Measurements from ENCODE around the gene NANS.

The NANS gene

DNA sequence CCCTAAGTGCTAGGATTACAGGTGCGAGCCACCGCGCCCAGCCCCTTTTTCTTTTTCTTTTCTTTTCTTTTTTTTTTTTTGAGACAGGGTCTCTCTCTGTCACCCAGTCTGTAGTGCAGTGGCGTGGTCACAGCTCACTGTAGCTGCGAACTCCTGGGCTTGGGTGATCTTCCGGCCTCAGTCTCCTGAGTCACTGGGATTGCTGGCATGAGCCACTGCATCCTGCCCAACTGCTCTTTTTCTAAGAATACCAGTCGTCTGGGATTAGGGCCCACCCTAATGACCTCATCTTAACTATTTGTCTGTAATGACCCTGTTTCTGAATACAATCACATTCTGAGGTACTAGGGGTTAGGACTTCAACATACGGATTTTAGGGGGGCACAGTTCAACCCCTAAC is 34.1 kb upstream of the NANS start:
- Mint-ChIP-seq H3K36me3 (peaks cover 64% of the 10 kb centered on the region), H3K27ac (no peak overlapping the region), H3K4me1 (no peaks in the 10 kb centered on the region), H3K27me3 (no peaks in the 10 kb centered on the region), H3K4me3 (no peak overlapping the region), H3K9me3 (no peaks in the 10 kb centered on the region)
- ATAC-seq, result no peak

- Mint-ChIP-seq H3K36me3 (peaks cover 50% of the 10 kb centered on the region), H3K9me3 (no peaks in the 10 kb centered on the region), H3K4me3 (no peak overlapping the region), H3K27me3 (no peaks in the 10 kb centered on the region), H3K4me1 (no peaks in the 10 kb centered on the region), H3K27ac (no peak overlapping the region)
- no peak for ATAC-seq
Measured at GRCh38 chr9:98024702-98025101, 31.8 kb upstream of the NANS start.

- no peaks in the 10 kb centered on the region for H3K9me3 Mint-ChIP-seq
- H3K4me1 Mint-ChIP-seq, result peaks cover 35% of the 10 kb centered on the region
- peaks cover 14% of the 10 kb centered on the region for H3K36me3 Mint-ChIP-seq
- no peak overlapping the region for H3K27ac Mint-ChIP-seq
- no peak for ATAC-seq
- H3K4me3 Mint-ChIP-seq, result no peak overlapping the region
- no peaks in the 10 kb centered on the region for H3K27me3 Mint-ChIP-seq
Measured at GRCh38 chr9:98031169-98031568, 25.4 kb upstream of the NANS start.

GRCh38 chr9:98031935-98032334 is 24.6 kb upstream of the NANS start:
- Mint-ChIP-seq H3K4me3 (no peak overlapping the region), H3K4me1 (peaks cover 36% of the 10 kb centered on the region), H3K27ac (no peak overlapping the region), H3K9me3 (no peaks in the 10 kb centered on the region), H3K27me3 (no peaks in the 10 kb centered on the region), H3K36me3 (peaks cover 9% of the 10 kb centered on the region)
- no peak for ATAC-seq

GRCh38 chr9:98034593-98035546 is 21.7 kb upstream of the NANS start:
- H3K27me3 Mint-ChIP-seq, result no peaks in the 10 kb centered on the region
- peak overlapping the region; percentile 70 for H3K4me3 Mint-ChIP-seq
- H3K36me3 Mint-ChIP-seq, result peaks cover 4% of the 10 kb centered on the region
- peak; percentile 82 for ATAC-seq
- peaks cover 48% of the 10 kb centered on the region for H3K4me1 Mint-ChIP-seq
- peak overlapping the region; percentile 94 for H3K27ac Mint-ChIP-seq
- H3K9me3 Mint-ChIP-seq, result no peaks in the 10 kb centered on the region

DNA sequence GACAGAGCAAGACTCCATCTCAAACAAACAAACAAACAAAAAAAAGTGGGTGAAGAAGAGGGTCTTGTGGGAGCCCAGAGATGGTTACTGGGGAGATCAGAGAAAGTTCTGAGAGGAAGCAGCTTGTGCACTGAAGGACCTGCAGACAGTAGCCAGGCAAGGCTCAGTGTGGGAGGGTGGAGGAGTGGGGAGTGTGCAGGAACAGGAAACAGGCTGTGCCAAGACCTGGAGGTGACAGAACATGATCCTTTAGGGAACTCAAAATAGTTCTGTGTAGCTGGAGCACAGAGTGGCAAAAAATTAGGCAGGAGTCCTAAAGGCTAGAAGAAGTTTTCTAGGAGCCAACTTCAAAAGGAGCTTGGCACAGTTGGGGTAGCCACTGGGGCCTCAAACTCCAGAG is 19.2 kb upstream of the NANS start:
- Mint-ChIP-seq H3K9me3 (no peaks in the 10 kb centered on the region), H3K36me3 (no peaks in the 10 kb centered on the region), H3K4me3 (no peak overlapping the region), H3K27me3 (no peaks in the 10 kb centered on the region), H3K4me1 (peaks cover 57% of the 10 kb centered on the region), H3K27ac (peak overlapping the region; percentile 94)
- ATAC-seq, result no peak

- Mint-ChIP-seq H3K27me3 (no peaks in the 10 kb centered on the region), H3K4me1 (peaks cover 57% of the 10 kb centered on the region), H3K9me3 (no peaks in the 10 kb centered on the region), H3K4me3 (peak overlapping the region; percentile 40), H3K27ac (no peak overlapping the region), H3K36me3 (no peaks in the 10 kb centered on the region)
- peak; percentile 41 for ATAC-seq
Measured at GRCh38 chr9:98038958-98039357, 17.6 kb upstream of the NANS start.

DNA sequence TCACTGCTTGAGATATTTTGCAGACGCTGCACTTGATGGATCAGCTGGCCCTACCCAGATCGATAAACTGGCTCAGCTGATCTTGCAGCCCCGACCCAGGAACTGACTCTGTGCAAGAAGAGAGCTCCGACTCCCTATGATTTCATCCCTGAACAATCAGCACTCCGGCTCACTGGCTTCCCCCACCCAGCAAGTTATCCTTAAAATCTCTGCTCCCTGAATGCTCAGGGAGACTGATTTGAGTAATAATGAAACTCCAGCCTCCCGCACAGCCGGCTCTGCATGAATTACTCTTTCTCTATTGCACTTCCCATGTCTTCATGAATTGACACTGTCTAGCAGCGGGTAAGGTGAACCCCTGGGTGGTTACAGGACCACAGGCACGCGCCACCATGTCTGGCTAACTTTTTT is 16.9 kb upstream of the NANS start:
- Mint-ChIP-seq H3K27ac (peak overlapping the region; percentile 69), H3K27me3 (no peaks in the 10 kb centered on the region)

GRCh38 chr9:98040212-98040611 is 16.3 kb upstream of the NANS start:
- peak overlapping the region; percentile 76 for H3K4me3 Mint-ChIP-seq
- H3K36me3 Mint-ChIP-seq, result peaks cover 2% of the 10 kb centered on the region
- no peak for ATAC-seq
- H3K4me1 Mint-ChIP-seq, result peaks cover 49% of the 10 kb centered on the region
- H3K27ac Mint-ChIP-seq, result peak overlapping the region; percentile 69
- no peaks in the 10 kb centered on the region for H3K27me3 Mint-ChIP-seq
- H3K9me3 Mint-ChIP-seq, result no peaks in the 10 kb centered on the region

More for the DNA sequence above, 16.9 kb upstream of the NANS start:
- Mint-ChIP-seq H3K4me3 (peak overlapping the region; percentile 76), H3K4me1 (peaks cover 50% of the 10 kb centered on the region), H3K9me3 (no peaks in the 10 kb centered on the region), H3K36me3 (no peaks in the 10 kb centered on the region)
- ATAC-seq, result peak; percentile 62

GRCh38 chr9:98043915-98044314 is 12.6 kb upstream of the NANS start:
- no peaks in the 10 kb centered on the region for H3K27me3 Mint-ChIP-seq
- no peak overlapping the region for H3K4me3 Mint-ChIP-seq
- no peak for ATAC-seq
- H3K27ac Mint-ChIP-seq, result peak overlapping the region; percentile 60
- H3K36me3 Mint-ChIP-seq, result peaks cover 25% of the 10 kb centered on the region
- H3K9me3 Mint-ChIP-seq, result no peaks in the 10 kb centered on the region
- H3K4me1 Mint-ChIP-seq, result peaks cover 55% of the 10 kb centered on the region

- Mint-ChIP-seq H3K27me3 (no peaks in the 10 kb centered on the region), H3K4me1 (peaks cover 45% of the 10 kb centered on the region), H3K9me3 (no peaks in the 10 kb centered on the region), H3K36me3 (peaks cover 25% of the 10 kb centered on the region), H3K4me3 (peak overlapping the region; percentile 77), H3K27ac (peak overlapping the region; percentile 90)
- peak; percentile 93 for ATAC-seq
Measured at GRCh38 chr9:98045234-98046179, 11.0 kb upstream of the NANS start.

GRCh38 chr9:98046180-98046543 is 10.4 kb upstream of the NANS start:
- ATAC-seq, result no peak
- Mint-ChIP-seq H3K4me3 (peak overlapping the region; percentile 77), H3K9me3 (no peaks in the 10 kb centered on the region), H3K27me3 (no peaks in the 10 kb centered on the region), H3K27ac (peak overlapping the region; percentile 90), H3K36me3 (peaks cover 28% of the 10 kb centered on the region), H3K4me1 (peaks cover 40% of the 10 kb centered on the region)

DNA sequence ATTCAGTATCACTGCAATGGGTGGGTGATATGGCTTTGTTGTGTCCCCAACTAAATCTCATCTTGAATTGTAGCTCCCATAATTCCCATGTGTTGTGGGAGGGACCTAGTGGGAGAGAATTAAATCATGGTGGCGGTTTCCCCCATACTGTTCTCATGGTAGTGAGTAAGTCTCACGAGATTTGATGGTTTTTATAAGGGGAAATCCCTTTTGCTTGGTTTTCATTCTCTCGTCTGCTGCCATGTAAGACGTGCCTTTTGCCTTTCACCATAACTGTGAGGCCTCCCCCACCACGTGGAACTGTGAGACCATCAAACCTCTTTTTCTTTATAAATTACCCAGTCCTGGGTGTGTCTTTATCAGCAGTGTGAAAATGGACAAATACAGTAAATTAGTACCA is 9.5 kb upstream of the NANS start:
- ATAC-seq, result no peak
- H3K36me3 Mint-ChIP-seq, result peaks cover 29% of the 10 kb centered on the region
- no peaks in the 10 kb centered on the region for H3K9me3 Mint-ChIP-seq
- no peak overlapping the region for H3K27ac Mint-ChIP-seq
- no peak overlapping the region for H3K4me3 Mint-ChIP-seq
- H3K4me1 Mint-ChIP-seq, result peaks cover 40% of the 10 kb centered on the region
- H3K27me3 Mint-ChIP-seq, result no peaks in the 10 kb centered on the region

DNA sequence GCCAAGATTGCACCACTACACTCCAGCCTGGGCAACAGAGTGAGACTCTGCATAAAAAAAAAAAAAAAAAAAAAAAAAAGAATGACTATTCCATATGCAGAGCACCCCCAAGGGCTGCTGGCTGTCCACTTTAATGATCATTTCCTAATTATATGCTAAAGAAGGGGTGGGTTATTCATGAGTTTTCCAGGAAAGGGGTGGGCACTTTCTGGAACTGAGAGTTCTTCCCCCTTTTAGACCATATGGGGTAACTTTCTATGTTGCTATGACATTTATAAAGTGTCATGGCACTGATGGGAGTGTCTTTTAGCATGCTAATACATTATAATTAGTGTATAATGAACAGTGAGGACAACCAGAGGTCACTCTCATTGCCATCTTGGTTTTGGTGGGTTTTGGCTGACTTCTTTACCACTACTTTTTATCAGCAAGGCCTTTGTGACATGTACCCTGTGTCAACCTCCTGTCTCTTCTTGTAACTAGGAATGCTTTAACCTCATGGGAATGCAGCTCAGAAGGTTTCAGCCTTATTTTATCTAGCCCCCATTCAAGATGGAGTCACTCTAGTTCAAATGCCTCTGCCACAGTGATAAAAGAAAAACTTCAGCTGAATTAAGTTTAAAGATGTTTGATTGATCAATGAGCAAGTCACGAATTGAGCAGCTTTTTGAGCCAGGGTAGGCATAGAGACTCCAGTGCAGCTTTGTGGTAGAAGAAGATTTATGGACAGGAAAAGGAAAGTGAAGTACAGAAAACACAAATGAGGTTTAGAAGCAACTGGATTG is 7.1 kb upstream of the NANS start:
- no peak for ATAC-seq
- H3K4me3 Mint-ChIP-seq, result no peak overlapping the region
- peaks cover 30% of the 10 kb centered on the region for H3K4me1 Mint-ChIP-seq
- no peak overlapping the region for H3K27ac Mint-ChIP-seq
- no peaks in the 10 kb centered on the region for H3K27me3 Mint-ChIP-seq
- H3K36me3 Mint-ChIP-seq, result peaks cover 36% of the 10 kb centered on the region
- H3K9me3 Mint-ChIP-seq, result no peaks in the 10 kb centered on the region

GRCh38 chr9:98050351-98050750 is 6.2 kb upstream of the NANS start:
- ATAC-seq, result no peak
- Mint-ChIP-seq H3K36me3 (peaks cover 34% of the 10 kb centered on the region), H3K9me3 (no peaks in the 10 kb centered on the region), H3K4me3 (no peak overlapping the region), H3K27ac (no peak overlapping the region), H3K4me1 (peaks cover 24% of the 10 kb centered on the region), H3K27me3 (no peaks in the 10 kb centered on the region)
